Neural cell (in vitro differentiated cells): ENCODE data around the gene PRDM11.

Source experiments
- EP300 ChIP-seq: fragments of 450-650 bp; conservative IDR thresholded peaks from 2 replicates; pipeline ENCODE4 v1.6.1; 2014; ENCODE audit warnings: antibody characterized with exemption, mild to moderate bottlenecking, moderate library complexity; ENCODE audit not compliant: poor library complexity, severe bottlenecking
- POLR2AphosphoS5 ChIP-seq: IDR thresholded peaks from 2 replicates; pipeline ENCODE4 v1.6.1; 2012
- TF ChIP-seq, protein P1 (sequence below): fragments of 450-650 bp; IDR thresholded peaks from 2 replicates; pipeline ENCODE4 v1.5.1; 2014; ENCODE audit warnings: antibody characterized with exemption, mild to moderate bottlenecking, moderate library complexity; ENCODE audit not compliant: poor library complexity, severe bottlenecking

DNA sequence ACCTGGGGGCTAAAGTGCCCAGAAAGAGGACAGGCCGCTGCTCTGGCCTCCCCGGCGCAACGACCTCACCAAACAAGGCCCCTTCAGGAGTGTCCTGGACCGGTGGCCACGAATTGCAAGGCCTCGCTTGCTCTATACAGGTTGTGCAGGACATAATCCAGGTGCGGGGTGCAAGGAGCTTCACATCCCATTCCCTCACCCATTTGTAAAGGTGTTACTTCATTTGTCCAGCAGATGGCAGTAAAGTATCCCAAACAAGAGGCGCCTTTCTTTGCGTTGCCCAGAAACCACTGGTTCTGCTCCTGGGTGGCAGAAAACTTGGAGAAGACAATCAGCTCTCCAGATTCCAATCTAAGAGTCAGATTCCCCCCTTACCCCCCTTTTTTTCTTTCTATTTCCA is 35.9 kb upstream of the PRDM11 start:
- TF ChIP-seq, protein P1, sequence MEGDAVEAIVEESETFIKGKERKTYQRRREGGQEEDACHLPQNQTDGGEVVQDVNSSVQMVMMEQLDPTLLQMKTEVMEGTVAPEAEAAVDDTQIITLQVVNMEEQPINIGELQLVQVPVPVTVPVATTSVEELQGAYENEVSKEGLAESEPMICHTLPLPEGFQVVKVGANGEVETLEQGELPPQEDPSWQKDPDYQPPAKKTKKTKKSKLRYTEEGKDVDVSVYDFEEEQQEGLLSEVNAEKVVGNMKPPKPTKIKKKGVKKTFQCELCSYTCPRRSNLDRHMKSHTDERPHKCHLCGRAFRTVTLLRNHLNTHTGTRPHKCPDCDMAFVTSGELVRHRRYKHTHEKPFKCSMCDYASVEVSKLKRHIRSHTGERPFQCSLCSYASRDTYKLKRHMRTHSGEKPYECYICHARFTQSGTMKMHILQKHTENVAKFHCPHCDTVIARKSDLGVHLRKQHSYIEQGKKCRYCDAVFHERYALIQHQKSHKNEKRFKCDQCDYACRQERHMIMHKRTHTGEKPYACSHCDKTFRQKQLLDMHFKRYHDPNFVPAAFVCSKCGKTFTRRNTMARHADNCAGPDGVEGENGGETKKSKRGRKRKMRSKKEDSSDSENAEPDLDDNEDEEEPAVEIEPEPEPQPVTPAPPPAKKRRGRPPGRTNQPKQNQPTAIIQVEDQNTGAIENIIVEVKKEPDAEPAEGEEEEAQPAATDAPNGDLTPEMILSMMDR = peak; percentile 90
- TF ChIP-seq EP300 (no peak), POLR2AphosphoS5 (no peak)
